NCI-H510A (cell line): ENCODE measurements around the gene CARS2.
"Not testable (repeated sequence)": the region's sequence is repeated elsewhere in the genome, so short reads cannot be mapped to it uniquely, and the experiment has no call there.

Source experiments
- DNase-seq: peaks from one replicate; lab custom pipeline; 2025; lab: John Stamatoyannopoulos, UW

Gene CARS2

DNA sequence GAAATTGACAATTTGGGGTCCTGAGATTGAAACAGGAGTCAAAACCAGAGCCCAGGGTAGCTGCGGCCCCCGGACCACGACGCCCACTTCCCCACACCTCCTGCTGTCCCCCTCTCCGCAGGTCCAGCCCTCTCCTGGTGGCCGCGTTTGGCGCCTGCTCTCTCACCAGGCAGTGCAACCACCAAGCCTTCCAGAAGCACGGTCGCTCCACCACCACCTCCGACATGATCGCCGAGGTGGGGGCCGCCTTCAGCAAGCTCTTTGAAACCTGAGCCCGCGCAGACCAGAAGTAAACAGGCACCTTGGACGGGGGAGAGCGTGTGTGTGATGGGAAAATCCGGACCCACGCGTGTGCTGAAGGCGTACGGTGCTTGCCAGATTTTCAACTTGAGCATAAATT lies 67.7 kb downstream of the CARS2 start:
- no peak for DNase-seq

- DNase-seq, result peak; percentile 82
Observed at GRCh38 chr13:110637747-110638146, 68.2 kb downstream of the CARS2 start.

DNA sequence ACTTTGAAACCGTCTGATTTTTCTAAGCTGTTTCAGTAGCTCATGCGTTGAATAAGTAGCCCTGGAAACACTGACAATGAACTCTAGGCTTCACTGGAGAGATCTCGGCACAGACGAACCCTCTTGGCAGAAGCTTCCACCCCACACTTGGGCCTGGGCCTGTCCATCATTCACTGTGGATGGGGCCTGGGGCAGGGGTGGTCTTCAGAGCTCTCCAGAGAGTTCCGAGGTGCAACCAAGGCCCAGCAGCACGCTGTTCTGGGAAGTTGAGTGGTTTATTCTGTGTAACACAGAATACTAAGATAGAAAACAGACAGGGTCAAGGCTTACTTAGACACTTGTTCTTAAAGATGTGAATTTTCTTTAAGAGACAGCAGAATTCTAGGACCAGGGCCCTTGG lies 68.6 kb downstream of the CARS2 start:
- no peak for DNase-seq

DNA sequence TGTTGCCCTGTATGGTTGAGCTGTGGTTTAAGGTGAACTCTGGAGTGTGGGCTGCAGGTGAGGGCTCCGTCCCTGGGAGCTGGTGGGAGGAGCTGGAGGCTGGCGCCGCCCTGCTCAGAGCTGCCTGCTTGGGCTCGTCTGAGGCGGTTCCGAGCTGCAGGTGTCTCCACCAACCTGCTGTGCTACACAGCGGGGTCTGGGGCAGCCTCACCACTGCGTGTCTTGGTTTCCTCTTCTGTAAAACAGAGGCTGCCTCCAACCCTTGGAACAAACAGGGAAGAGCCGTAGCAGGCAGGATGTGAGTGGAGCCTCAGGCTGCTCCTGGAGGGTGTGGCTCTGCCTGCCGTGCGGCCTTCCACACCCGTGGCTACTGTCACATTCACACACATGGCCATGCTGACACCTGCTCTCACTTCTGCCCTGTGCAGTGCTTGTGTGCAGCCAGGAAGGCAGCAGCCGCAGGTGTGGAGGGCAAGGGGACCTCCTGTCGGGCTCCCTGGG lies 69.2 kb downstream of the CARS2 start:
- DNase-seq, result peak; percentile 66

- DNase-seq, result no peak
Observed at GRCh38 chr13:110636053-110636475, 69.9 kb downstream of the CARS2 start.

DNA sequence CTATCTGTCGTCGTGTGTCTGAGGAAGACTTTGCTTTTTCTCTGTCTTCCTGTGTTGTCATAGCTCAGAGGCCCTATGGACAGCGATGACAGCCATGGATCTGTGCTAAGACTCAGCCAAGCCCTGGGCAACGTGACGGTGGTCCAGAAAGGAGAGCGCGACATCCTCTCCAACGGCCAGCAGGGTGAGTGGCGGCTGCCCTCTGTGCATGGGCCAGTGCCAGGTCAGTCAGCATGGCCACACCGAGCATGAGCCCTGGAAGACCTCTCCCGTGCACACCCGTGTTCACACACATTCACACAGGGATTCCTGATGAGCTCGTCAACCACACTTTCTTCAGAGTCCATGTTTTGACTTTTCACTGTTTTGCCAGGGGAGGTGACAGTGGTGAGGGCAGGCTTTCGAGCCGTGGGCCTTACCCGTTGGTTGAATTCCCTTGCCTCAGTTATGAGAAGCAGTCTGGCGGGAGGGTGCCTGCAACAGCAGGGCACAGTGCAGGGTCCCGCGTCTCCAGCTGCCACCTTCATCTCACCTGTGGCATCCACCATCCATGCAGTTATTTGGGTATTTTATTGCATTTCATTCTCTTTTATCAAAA lies 70.4 kb downstream of the CARS2 start:
- DNase-seq, result no peak

- no peak for DNase-seq
Observed at GRCh38 chr13:110634558-110634957, 71.4 kb downstream of the CARS2 start.

DNA sequence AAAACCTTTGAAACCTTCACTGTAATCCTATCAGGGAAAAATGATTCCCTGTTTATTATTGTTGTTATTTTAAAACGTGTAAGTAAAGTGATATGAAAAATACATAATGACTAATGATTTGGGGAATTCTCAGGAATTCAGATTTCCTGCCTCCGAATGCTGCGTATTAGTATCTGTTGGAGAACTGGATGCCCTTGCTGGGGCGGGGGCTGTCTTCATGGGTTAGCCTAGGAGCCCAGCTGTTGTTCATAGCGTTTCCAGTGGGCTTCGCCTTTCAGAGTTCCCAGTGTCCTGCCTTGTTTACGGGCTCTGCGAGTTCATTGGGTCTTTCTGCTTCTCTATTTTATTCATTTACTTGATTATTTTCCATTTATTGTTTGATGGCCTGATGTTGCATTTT lies 72.1 kb downstream of the CARS2 start:
- DNase-seq, result no peak

GRCh38 chr13:110632255-110632654 lies 73.7 kb downstream of the CARS2 start:
- not testable (repeated sequence) for DNase-seq

DNA sequence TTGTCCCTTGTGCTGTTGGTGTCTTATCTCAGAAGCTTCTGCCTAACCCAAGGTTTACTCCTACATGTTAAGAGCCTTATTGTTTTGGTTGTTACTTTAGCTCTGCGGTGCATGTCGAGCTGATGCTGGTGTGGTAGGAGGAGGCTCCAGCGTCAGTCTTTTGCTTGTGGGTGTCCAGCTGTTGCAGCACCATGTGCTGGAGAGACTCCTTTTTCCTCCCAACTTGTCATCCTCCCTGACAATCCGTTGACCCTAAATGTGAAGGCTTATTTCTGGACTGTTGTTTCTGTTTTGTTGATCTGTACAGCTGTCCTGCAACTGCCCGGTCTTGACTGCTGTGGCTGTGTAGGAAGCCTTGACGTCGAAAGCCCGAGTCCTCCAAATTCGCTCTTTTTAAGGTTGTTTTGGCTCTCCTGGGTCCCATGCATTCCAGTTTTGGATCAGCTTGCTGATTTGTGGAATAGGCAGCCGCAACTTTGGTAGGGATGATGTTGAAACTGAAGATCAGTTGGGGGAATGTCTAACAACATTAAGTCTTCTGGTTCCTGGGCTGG lies 75.3 kb downstream of the CARS2 start:
- no peak for DNase-seq

GRCh38 chr13:110629735-110630134 lies 76.2 kb downstream of the CARS2 start:
- DNase-seq, result no peak

GRCh38 chr13:110628952-110629701 lies 76.8 kb downstream of the CARS2 start:
- no peak for DNase-seq

- no peak for DNase-seq
Observed at GRCh38 chr13:110628477-110628793, 77.5 kb downstream of the CARS2 start.

DNA sequence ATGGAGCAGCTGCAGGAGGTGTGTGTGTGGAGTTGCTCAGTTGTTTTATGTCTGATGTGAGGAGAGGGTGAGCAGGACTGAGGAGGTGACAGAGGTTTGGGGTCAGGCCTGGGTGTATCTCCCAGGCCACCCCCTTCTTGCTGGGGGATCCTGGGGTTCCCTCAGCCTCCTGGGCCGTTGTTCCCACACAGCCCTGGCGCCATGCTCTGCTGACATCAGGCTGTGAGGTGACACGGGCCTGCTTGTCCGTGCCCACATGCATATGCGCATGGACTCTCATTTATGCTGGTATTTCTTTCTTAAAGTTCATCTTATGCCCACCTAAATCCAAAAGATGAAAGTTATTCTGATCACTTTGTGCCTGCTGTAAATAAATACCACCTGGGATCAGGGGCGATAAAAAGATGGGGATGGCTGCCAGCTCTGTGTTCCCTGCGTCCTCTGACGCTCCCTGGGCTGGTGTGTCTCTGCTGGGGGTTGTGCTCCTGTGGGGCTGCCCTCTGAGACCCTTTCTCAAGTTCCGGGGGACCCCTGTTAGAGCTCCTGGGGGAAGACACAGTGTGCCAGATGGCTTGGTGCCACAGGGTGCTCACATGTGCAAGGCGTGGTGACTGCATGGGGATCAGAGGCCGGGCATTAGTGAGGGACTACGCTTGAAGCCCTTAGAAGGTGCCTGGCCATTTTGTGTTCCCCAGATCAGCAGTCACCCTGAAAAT lies 78.0 kb downstream of the CARS2 start:
- DNase-seq, result no peak

DNA sequence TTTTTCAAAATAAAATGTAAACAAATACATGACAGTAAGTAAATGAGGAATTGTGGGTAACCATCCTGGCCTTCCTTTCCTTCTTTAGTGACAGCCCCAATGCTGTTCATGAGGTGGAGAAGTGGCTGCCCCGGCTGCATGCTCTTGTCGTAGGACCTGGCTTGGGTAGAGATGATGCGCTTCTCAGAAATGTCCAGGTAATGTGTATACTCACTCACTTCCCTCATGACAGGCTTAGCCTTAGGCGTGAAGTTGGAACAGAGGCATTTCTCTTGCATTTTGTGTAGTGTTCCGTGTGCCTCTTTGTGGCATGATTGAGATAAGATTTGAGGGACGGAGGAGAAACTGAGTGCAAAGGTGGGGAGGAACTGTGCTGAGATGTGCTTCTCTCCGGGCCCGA lies 78.6 kb downstream of the CARS2 start:
- no peak for DNase-seq

DNA sequence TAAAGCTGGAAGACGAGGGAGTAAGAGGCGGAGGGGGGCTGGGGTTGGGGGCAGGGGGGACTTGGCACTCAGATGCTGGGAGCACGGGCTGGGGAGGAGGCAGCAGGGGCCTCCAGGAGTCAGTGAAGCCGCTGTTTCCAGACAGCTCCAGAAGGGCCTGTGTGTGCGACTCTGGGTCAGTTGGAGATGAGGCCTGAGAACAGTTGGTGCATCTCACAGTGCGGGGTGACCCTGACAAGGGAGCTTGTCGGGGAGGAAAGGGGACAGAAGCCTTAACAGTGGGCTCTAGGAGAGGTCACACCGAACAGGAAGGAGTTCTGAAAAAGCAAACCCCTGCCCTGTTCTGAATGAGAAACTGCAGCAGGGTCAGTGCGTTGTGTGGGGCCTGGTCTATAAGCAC lies 79.4 kb downstream of the CARS2 start:
- no peak for DNase-seq

DNA sequence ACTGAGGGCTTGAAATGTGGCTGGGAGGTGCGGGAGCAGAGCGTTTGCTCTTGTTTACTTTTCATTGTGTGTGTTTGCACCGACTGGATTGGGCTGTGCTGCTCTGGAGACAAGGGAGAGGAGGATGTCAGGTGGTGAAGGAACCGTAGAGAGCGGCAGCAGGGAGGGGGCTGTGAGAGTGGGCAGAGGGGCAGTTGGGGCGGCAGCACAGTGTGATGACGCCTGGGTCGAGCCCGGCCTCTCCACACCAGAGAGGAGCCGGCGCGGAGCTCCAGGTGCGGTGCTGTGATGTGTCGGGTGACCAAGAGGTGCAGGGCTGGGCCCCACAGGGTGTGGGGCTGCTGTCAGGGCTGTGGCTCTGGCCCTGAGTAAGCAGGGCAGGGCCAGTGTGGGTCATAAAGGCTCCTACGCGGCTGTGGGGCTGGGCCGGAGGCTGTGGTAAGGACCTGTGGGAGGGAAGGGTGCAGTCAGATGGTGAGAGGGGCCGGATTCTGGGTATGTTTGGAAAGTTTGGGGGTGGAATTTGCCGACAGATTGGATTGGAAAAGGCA lies 80.1 kb downstream of the CARS2 start:
- peak; percentile 72 for DNase-seq

GRCh38 chr13:110624766-110625756 lies 80.9 kb downstream of the CARS2 start:
- peak; percentile 88 for DNase-seq

DNA sequence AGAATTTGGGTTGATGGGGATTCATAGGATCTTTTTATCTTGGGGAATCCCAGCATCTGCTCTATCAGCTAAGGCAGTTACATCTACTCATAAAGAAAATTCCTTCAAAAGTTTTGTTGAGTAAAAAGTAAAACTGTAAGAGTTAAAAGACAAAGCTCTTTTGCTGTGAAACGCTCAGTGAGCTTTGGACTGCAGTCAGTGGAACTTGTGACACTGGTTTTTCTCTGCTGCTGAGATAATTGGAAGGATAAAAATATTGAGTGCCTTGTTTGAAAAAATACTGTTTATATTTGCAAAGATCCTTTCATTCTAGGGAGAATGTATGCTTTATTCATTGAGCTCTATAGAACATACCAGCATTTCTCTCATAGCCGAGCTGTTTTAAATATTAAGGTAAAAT lies 85.3 kb downstream of the CARS2 start:
- no peak for DNase-seq

GRCh38 chr13:110618780-110619179 lies 87.1 kb downstream of the CARS2 start:
- no peak for DNase-seq

- no peak for DNase-seq
Observed at GRCh38 chr13:110618167-110618566, 87.7 kb downstream of the CARS2 start.
